ENCODE results near the gene SCARB1. TPM values are rescaled to one million over a fixed set of nuclear protein-coding genes. Genes with fewer than 3 reads are reported as not detected.

SCARB1 gene
- total and polyA plus RNA-seq, 2 of the 13 experiments (the other 11 are each of a cell fraction or from before 2014, with no cell fraction given): 63.4 to 160 TPM

DNA sequence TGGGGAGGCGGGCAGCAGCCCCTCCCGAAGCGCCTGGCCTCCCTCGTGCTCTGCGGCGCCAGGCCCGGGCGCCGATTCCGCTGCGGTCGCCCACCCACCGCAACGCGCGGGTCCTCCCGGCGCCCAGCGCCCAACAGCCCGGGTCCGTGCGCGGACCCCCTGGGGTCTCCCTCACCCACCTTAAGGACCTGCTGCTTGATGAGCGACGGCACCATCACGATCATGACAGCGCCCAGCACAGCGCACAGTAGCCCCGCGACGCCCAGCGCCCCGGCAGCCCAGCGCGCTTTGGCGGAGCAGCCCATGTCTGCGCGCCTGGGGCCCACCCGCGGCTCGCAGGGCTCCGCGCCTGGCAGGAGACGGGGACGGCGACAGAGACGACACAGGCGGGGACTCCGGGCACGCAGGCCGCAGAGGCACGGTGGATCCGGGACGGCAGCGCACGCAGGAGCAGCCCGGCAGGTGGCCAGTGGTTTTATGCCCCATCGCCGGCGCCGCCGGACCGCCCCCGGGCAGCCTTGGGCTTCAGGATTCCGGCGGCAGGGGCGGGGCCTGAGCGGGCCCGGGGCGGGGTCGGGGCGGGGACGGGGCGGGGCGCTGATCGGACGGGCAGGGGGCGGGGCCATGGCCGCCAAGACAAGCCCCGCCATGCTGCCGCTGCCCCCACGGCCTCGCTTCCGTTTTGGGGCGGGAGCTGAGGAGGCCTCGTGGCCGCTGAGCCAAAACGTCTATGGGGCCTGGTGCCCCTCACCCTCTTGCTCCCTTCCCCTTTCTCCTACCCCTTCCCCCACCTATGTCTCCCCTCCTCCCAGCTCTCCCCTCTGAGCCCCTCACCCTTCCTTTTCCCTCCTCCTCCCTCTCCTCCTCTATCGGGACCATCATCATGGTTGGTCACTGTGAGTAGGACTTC lies at the start of gene SCARB1 (continued):
- TF ChIP-seq, protein P1, sequence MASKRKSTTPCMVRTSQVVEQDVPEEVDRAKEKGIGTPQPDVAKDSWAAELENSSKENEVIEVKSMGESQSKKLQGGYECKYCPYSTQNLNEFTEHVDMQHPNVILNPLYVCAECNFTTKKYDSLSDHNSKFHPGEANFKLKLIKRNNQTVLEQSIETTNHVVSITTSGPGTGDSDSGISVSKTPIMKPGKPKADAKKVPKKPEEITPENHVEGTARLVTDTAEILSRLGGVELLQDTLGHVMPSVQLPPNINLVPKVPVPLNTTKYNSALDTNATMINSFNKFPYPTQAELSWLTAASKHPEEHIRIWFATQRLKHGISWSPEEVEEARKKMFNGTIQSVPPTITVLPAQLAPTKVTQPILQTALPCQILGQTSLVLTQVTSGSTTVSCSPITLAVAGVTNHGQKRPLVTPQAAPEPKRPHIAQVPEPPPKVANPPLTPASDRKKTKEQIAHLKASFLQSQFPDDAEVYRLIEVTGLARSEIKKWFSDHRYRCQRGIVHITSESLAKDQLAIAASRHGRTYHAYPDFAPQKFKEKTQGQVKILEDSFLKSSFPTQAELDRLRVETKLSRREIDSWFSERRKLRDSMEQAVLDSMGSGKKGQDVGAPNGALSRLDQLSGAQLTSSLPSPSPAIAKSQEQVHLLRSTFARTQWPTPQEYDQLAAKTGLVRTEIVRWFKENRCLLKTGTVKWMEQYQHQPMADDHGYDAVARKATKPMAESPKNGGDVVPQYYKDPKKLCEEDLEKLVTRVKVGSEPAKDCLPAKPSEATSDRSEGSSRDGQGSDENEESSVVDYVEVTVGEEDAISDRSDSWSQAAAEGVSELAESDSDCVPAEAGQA (IDR thresholded peaks at IDR 0.05; ENCODE audit: low read depth): no peak
- TF ChIP-seq, protein P1 (CRISPR knock-in tag; IDR thresholded peaks at IDR 0.05; ENCODE audit: borderline replicate concordance): 0 out of 2 replicates have a peak, but pooled peaks have one; percentile 81
- TF ChIP-seq, protein P2, sequence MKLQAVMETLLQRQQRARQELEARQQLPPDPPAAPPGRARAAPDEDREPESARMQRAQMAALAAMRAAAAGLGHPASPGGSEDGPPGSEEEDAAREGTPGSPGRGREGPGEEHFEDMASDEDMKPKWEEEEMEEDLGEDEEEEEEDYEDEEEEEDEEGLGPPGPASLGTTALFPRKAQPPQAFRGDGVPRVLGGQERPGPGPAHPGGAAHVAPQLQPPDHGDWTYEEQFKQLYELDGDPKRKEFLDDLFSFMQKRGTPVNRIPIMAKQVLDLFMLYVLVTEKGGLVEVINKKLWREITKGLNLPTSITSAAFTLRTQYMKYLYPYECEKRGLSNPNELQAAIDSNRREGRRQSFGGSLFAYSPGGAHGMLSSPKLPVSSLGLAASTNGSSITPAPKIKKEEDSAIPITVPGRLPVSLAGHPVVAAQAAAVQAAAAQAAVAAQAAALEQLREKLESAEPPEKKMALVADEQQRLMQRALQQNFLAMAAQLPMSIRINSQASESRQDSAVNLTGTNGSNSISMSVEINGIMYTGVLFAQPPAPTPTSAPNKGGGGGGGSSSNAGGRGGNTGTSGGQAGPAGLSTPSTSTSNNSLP (IDR thresholded peaks at IDR 0.05; ENCODE audit: low read depth, low read length): no peak
- TF ChIP-seq TGIF2 (CRISPR knock-in tag; IDR thresholded peaks at IDR 0.05) (no peak; the same call in 1 of the 2 replicates), ZNF788 (CRISPR knock-in tag; IDR thresholded peaks at IDR 0.05; ENCODE audit: borderline replicate concordance) (no peak; the same call in 1 of the 2 replicates), ZNF747 (CRISPR knock-in tag; IDR thresholded peaks at IDR 0.05; ENCODE audit: borderline replicate concordance) (no peak), TAF15 (IDR thresholded peaks at IDR 0.05; ENCODE audit: low read depth, low read length, poor library complexity, severe bottlenecking) (no peak), GPN1 (CRISPR knock-in tag; IDR thresholded peaks at IDR 0.05; ENCODE audit: borderline replicate concordance) (no peak; the same call in 1 of the 2 replicates), ATF7-NPFF (CRISPR knock-in tag; IDR thresholded peaks at IDR 0.05; ENCODE audit: low read depth) (peak; percentile 78), ZNF382 (CRISPR knock-in tag; IDR thresholded peaks at IDR 0.05; ENCODE audit: borderline replicate concordance) (no peak), ZNF709 (CRISPR knock-in tag; IDR thresholded peaks at IDR 0.05) (peak; percentile 98), RELA (CRISPR knock-in tag; IDR thresholded peaks at IDR 0.05) (0 out of 2 replicates have a peak, but pooled peaks have one; percentile 71), DZIP1 (CRISPR knock-in tag; IDR thresholded peaks at IDR 0.05) (no peak), DPF2 (CRISPR knock-in tag; IDR thresholded peaks at IDR 0.05; ENCODE audit: borderline replicate concordance, low read depth) (no peak), NFE2 (CRISPR knock-in tag; IDR thresholded peaks at IDR 0.05) (no peak), ZFP36L1 (CRISPR knock-in tag; IDR thresholded peaks at IDR 0.05) (no peak)
- TF ChIP-seq, protein P3, sequence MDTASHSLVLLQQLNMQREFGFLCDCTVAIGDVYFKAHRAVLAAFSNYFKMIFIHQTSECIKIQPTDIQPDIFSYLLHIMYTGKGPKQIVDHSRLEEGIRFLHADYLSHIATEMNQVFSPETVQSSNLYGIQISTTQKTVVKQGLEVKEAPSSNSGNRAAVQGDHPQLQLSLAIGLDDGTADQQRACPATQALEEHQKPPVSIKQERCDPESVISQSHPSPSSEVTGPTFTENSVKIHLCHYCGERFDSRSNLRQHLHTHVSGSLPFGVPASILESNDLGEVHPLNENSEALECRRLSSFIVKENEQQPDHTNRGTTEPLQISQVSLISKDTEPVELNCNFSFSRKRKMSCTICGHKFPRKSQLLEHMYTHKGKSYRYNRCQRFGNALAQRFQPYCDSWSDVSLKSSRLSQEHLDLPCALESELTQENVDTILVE (CRISPR knock-in tag; IDR thresholded peaks at IDR 0.05): 0 out of 2 replicates have a peak, but pooled peaks have one; percentile 39
